AML-193 (cell line): ENCODE results near the gene PVALEF.

Experiments used
- DNase-seq, 2 experiments: peaks; one replicate each; lab custom pipeline; 2025; lab: John Stamatoyannopoulos, UW

PVALEF gene

DNA sequence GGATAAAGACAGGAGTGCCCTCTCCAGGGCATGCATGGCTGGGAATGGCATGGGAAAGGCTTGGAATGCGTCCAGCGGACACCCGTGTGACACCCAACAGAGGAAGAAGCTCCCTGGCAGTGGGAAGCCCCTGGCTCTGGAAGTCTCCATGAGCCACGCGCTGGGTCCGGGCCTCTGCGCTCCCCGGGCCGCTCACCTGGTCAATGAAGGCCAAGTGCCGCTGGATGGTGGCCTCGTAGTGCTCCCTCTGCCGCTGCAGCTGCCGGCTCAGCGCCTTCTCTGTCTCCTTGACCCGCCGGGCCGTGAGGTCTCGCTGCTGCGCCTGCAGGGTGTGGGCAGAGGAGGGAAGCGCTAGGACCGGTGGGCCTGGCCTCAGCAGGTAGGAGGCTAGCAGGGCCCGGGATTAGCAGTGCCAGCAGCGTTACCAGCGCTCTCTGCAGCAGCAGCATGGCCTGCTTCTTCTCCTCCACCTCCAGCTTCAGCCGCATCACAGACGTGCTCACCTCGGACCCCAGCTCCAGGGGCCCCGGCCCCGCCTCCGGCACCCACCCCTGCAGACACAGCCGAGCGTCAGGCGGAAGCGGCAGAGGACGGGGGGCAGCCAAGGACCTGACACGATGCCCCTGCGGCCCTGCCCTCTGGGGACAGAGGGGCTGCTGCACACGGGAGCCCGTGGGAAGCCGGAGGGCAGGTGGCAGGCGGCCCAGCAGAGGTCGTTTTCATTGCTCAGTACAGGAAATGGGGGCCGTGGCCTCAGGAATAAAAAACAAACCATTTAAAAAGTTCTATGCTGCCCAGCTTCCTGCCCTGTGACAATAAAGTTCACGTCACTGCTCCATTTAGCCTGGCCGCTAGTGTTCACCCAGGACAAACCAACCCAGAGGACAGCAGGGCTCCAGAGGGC, 31.4 kb downstream of the PVALEF start:
- no peak for DNase-seq

DNA sequence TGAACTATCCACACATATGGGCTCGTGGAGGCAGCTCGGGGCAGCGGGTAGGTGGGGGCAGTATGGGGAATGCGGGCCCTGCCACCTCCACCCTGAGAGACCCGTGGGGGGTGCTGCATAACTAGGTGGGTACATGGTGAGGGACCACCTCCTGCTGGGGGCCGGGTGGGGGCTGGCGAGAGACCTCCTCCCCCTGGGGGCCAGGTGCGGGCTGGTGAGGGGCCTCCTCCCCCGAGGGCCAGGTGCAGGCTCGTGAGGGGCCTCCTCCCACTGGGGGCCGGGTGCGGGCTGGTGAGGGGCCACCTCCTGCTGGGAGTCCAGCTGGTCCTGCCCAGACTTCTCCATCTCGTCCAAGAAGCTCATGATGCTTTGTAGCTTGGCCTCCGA, 32.1 kb downstream of the PVALEF start:
- DNase-seq = no peak

DNA sequence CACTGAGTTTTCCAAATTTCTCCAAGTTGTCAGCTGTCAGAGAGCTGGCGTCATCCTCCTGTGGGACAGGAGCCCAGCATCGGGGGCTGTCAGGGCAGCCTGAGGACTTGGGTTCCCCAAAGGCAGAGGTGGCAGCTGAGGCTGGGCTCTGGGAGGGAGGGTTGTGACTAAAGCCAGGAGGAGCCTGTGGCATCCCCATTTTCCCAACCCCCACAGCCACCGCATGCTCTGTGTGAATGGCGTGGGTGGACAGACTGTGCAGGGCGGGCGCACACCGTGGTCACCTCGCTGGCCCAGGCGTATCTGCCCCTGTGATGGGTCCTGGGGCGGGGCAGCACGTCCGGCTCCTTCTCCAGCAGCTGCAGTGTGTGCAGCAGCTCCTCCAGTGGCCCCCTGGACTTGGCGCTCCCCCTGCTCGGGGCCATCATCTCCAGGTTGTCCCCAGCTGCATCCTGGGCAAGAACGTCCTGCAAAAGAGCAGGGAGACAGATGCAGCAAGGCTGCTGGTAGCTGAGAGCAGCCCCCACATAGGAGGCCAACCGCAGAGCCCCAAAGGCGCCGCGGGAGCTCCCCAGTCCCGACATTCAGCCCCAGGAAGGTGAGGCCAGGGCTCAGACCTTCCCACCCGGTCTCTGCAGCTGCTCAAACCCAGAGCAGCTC, 32.7 kb downstream of the PVALEF start:
- DNase-seq = no peak

DNA sequence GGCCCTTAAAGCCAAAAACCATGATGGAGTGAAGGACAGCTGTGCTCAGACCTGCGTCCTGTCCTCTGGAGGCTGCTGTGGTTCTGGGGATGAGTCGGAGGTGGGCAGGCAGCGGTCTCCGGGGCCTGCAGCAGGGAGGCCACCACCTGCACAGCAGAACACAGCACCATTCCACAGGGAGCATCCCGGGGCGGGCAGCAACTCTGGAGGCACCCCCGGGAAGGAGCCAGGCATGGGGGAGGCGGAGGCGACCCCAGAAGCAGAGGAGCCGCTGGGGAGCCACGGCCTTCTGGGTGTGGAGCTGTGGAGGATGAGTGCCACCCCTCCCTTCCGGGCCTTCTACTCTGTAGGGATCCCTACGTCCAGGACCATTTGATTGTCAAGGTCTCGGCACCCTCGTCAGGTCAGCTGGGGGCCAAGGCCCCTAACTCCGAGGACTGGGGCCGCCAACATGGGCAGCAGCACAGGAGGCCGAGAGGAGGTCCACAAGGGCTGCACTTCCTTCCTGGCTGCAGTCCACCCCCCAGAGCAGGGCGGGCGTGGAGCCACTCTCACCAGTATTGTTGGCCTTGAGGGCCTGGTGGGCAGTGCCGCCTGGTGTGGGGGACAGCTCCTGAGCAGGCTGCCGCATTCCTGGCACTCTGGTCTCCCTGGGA, 33.6 kb downstream of the PVALEF start:
- DNase-seq = no peak

DNA sequence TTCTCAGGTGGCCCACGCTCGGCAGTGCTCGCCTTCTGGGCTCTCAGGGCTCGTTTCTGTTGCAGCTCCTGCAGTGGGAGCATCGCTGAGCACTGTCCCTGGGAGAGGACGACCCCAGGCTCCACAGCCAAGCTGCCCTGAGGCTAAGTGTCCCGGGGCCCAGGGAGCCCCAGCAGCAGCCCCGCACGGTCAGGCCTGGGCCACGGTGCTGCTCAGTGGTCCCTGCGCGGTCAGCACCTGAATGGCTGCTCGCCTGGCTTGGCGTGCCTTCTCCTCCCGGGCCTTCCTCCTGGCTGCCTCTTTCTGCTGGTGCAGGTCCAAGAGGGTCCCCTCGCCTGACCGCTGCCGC, 34.1 kb downstream of the PVALEF start:
- DNase-seq = no peak

DNA sequence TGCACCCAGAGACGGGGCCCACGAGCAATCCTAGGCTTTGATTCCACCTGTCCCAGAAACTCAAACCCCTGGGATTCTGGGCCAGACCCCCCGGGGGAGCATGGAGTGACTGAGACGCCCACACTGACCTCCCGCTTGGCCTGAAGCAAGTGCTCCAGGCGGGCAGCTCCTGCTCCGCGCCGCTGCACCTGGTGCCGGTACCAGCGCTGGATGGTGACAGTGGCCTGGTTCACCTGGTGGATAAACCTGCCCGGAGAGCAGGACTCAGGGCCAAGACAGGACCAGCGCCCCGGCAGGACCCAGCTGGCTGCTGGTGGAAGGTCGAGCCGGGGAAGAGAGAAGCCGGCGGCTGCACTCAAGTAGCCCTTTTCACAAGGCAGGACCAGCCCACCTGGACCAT, 34.9 kb downstream of the PVALEF start:
- DNase-seq = no peak

DNA sequence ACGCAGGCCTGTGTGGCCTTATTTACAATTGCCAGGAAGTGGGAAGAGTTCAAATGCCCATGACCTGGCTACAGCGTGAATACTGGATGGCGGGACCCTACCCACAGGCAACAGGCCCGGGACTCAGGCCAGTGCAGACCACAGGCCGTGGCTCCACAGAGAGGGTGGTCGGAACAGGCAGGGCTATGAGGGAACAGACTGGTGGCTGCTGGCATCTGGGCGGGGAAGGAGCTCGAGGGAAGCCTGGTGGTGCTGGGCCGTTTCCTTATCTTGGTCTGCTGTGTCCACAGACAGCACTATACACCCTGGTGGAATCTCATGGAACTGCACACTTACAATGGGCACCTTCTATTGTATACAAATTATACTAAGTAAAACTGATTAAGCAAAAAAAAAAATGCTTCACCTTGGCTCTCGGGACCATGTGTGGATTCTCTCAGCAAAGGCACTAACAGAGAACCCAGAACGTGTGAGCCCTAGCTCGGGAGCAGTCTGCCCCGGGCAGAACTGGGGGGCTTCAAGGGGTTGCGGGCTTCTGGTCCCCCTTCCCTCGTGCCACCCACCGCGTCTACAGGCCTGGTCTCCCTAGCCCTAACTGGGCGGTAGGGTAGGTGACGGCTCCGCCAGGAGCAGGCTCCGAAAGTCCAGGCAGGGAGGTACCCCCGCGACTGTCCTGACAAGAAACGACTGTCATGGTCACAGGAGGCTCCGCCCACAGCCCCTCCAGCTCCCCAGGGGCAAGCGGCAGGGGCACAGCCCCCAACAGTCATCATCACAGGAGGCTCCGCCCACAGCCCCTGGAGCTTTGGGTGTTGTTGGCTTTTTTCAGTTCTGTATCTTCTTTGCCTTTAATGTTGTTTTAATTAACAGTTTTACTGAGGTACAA, 35.6 kb downstream of the PVALEF start:
- DNase-seq = peak; percentile 66 to 78

DNA sequence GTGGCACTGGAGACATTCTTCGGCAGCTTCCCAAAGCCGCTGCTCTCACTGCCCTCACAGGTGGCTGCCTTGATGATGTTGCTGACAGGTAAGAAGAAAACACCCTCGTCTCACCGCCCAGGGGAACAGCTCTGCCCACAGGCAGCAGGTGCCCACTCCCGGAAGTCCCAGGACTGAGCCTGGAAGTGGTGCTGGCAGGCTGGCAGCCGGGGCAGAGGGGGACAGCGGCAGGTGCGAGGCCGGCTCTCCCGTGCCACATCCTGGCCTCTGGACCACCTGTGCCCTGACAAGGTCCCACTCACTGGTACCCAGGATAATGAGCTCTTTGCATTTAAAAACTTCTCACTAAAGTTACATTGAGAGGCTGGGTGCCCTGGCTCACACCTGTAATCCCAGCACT, 37.0 kb downstream of the PVALEF start:
- no peak for DNase-seq

DNA sequence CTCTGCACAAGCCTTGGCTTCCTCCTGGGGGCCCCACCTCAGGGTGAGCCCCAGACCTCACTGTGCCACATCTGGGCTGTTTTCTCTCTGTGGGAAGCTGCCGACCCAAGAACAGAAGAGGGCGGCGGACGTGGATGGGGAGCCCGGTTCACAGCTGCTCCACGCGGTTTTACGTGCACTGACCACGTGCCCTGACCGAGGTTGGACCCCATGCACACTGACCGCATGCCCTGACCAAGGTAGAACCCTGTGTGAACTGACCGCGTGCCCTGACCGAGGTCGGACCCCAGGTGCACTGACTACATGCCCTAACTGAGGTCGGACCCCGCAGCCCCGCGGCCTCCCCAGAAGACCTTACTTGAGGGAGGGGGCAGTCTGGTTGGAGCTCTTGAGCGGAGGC, 37.8 kb downstream of the PVALEF start:
- no peak for DNase-seq

DNA sequence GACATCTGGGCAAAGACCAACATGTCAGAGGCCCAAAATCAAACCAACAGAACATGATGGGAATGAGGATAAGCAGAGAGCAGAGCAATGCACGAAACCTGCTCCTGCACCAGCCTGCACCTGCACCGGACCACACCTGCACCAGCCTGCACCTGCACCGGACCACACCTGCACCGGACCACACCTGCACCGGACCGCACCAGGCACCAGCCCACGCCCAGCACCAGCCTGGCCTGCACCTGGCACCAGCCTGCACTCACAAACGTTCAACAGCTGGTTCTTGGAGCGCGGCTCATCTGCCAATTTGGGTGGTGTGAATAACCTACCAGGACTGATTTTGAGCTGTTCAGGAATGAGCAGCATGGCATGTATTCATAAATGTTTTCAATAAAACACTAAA, 39.3 kb downstream of the PVALEF start:
- no peak for DNase-seq

DNA sequence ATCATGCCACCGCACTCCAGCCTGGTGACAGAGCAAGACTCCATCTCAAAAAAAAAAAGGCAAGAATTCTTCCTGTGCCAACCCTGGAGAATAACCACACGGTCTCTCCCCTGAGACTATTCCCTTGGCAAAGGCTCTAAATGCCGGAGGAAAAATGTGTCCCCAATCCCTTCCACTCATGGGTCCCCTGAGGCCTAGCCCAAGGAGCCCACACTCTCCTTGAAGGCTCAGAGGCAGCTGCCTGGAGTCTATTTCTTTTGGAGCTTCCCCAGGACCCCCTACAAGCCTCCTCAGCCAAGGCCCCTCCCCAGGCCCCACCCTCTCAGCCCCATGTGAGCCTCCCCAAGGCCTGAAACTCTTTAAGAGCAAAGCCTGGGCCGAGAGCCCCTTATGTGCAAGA, 40.9 kb downstream of the PVALEF start:
- no peak for DNase-seq

DNA sequence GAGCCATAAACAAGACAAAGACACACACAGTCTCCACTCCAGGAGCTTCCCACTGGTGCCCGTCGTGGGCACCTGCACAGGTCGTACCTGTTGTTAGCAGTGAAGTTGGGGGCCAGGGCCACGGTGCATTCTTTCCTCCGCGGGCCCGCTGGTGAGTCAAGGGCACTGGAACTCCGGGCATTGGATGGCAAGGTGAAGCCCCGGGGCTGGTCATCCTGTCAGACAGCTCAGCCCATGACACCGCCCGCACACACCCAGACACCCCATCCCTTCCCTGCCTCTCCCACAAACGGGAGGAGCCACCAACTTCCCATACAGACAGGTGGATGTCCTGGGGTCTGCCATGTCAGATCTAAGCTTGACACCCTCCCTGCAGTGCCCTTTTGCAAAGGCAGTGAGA, 41.4 kb downstream of the PVALEF start:
- DNase-seq = no peak

DNA sequence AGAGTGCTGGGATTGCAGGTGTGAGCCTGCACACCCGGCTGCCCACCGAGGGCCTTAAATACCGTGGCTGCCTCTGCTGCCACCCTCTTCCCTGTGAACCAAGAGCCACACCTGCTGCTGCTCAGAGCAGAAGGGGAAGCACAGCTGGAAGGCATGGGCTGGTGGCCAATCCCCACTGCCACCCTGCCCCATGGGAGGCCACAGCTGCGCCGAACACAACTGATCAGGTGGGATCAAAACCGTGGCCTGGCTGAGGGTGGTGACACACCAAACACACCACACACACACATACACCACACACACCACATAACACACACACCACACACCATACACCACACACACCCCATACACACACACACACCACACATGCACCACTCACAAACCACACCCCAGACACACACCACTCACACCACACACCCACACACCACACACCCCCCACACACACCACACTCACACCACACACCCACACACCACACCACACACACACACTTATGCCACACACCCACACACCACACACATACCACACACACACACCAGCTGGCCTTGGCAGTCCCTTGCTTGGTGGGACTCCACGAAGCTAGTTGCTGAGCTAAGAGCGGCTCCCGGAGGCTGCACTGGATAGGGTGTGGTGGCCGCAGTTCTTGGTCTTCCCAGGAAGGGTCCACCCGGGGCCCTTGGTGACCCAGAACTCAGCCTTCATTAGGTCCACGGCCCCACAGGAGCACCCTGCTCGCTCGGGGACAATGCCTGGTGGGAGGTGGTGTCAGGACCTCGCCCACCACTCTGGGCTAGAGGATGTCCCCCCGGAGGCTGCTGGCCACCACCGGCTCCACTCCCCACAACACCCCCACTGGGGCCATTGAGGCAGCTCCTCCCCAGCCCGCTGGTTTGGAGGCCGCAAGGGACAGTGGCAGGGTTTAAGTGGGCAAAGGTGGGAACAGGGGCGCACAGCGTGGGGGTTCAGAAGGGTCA, 42.6 kb downstream of the PVALEF start:
- no peak for DNase-seq

DNA sequence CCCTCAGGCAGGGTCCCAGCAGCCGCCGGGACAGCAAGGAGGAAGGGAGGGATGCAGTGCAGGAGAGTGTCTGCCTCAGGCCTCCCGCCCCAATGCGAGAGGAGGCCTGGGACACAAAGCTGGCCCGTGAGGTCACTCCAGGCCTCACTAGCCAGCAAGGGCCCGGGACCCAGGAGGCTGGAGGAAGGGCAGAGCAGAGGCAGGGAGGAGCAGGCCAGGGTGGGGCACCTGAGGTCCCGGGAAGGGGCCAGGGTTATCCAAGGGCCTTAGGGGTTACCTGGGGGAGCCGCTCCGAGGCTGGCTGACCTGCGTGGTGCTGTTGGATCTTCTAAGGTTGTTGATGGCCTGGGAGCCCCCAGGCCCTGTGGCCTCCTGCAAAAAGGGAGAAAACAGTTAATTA, 43.3 kb downstream of the PVALEF start:
- no peak for DNase-seq

DNA sequence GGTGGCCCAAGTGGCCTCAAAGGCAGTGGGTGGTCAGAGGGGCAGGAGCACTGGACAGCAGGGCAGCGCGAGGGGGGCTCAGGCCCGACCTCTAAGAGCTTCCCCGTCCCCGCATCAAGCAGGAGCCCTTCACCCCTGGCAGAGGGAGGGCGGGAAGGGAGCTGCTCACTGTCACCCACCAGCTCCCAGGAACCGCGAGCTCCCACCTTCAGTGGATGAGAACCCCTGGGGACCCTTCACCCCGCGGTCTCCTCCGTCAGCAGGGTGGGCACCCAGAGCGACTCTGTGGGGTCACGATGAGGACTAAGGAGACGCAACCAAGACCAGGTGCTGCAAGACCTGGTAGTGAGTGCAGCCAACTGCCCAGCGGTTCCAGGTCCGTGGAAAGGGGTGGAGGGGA, 43.8 kb downstream of the PVALEF start:
- DNase-seq = no peak

DNA sequence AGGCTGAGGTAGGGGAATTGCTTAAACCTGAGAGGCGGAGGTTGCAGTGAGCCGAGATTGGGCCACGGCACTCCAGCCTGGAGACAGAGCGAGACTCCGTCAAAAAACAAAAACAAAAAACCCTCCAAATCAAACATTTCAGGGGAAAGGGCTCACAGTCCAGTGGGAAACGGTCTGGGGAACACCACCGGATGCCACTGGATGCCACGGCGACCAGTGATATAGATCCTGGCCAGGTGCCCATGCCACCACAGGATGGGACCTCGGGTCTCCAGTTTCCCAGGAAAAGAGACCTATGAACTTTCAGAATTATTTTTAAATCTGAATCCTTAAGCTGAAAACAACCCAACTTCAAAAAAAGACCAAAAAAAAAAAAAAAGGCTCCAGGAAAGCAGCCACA, 45.2 kb downstream of the PVALEF start:
- no peak for DNase-seq

DNA sequence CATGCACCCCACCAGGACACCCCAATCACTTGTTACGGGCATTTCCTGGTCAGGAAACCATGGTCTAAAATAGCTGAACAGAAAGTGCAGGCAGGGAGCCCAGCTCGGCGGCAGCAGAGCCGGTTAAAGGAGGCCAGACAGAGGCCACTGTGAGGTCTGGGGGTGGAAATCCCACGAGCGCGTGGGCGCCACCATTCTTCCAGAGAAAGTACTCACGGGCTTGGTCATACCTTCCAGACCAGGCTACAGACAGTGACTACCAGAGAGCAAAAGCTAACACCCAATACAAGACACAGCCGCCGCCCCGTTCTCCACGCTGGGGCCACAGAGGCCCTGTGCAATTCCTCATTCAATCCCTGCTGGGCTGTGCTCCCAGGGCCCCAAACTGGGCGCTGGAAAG, 45.6 kb downstream of the PVALEF start:
- no peak for DNase-seq

DNA sequence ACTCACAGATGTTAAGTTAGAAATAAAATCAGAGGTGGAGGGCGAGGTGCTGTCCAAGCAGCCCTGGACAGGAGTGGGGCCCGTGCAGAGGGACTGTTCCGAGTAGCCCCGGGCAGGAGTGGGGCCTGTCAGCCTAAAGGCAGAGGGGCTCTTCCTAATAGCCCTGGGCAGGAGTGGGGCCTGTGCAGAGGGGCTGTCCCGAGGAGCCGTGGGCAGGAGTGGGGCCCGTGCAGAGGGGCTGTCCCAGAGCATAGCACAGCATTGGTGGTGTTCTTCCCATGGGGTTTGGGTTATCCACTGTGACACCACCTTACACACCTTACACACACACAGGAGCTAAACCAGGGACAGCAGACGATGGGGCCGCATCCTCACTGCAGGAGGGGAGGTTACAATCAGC, 47.1 kb downstream of the PVALEF start:
- DNase-seq = no peak

DNA sequence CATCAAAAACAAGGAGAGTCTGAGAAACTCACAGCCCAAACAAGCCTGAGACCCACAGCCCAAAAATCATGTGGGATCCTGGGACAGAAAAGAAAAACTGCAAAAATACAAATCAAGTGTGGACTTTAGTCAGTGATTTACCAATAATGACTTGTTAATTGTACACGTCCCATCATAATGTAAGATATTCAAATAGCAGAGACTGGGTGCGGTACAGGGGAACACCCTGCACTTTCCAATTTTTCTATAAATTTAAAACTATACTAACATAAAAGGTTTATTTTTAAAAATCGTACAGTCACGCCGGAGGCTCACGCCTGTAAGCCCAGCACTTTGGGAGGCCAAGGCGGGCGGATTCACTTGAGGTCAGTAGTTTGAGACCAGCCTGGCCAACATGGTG, 48.7 kb downstream of the PVALEF start:
- no peak for DNase-seq

DNA sequence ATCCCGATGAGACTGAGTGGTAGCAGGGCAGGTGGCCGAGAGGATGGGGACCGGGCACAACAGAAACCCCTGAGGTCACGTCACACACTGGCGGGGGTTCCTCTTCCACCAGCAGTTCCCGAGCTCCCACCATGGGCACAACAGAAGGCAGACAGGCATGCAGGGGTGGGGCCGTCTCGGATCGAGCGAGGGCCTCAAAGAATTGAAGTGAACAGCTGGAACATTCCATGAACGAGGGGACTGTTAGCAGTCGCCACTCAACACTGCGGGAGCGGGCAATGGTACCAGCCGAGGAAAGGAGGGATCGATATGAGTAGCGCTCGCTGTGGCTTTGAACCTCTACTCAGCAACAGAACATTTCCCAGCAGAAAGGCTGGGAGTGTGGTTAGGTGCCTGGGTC, 52.2 kb downstream of the PVALEF start:
- DNase-seq = no peak

DNA sequence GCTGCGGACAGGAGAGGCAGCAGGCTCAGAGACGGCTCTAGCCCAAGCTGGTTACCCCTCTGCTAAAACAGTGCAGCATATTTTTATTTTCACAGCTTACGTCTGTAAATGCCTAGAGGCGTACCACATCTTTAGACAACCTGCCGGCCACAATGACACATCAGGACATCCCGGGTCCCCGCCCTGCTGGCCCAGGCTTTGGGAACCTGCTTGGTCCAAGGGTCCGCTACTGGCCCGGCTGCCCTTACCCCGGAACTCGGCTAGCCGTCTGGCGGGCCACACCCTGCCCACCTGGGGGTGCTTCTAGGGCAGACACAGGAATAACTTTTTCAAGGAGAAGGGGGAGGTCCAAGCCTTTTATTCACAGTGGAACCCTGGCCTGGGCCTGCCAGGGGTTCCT, 53.2 kb downstream of the PVALEF start:
- no peak for DNase-seq
